A673 (cell line): ENCODE results near the gene SPRED3. TPM values are rescaled to one million over a fixed set of nuclear protein-coding genes. Genes with fewer than 3 reads are reported as not detected.

Source experiments
- BruUV-seq: library from RNA; stranded (reverse); fragments of 400-500 nt; replicated peaks from 2 replicates; lab custom pipeline; 2021; lab: Mats Ljungman, UMichigan
- CTCF ChIA-PET: fragments of 300-600 bp; sonication (Branson Sonifier 250); formaldehyde crosslinking; loops from one replicate; lab custom pipeline; 2022; ENCODE audit warnings: antibody characterized with exemption; lab: Charles Lee
- POLR2A ChIA-PET: fragments of 300-600 bp; sonication (Branson Sonifier 250); formaldehyde crosslinking; loops from one replicate; lab custom pipeline; 2022; ENCODE audit warnings: antibody characterized with exemption; ENCODE audit not compliant: low non-redundant PET; lab: Charles Lee
- DNase-seq: peaks from one replicate; pipeline ENCODE4 v3.0.0-alpha.2; 2015; ENCODE audit warnings: low spot score
- H3K27ac ChIP-seq: fragments of 200-600 bp; sonication (generic); 2 replicates; pipeline ENCODE4 v1.5.1; 2016; ENCODE audit warnings: mixed run types, low read depth, mild to moderate bottlenecking, mixed read lengths, antibody characterized with exemption, low read length; ENCODE audit not compliant: poor library complexity, severe bottlenecking
- H3K27me3 ChIP-seq: fragments of 200-600 bp; sonication (generic); replicated peaks from 2 replicates; pipeline ENCODE4 v1.6.1; 2017; ENCODE audit warnings: mixed run types, low read depth, mild to moderate bottlenecking, mixed read lengths, antibody characterized with exemption, low read length; ENCODE audit not compliant: insufficient read depth, poor library complexity
- H3K36me3 ChIP-seq: fragments of 200-600 bp; sonication (generic); 2 replicates; pipeline ENCODE4 v1.6.1; 2016; ENCODE audit warnings: mixed run types, mild to moderate bottlenecking, mixed read lengths, antibody characterized with exemption, low read length; ENCODE audit not compliant: insufficient read depth, poor library complexity, severe bottlenecking
- H3K4me1 ChIP-seq: fragments of 200-600 bp; sonication (generic); 2 replicates; pipeline ENCODE4 v1.6.1; 2017; ENCODE audit warnings: mixed run types, mild to moderate bottlenecking, mixed read lengths, antibody characterized with exemption, low read length; ENCODE audit not compliant: insufficient read depth, poor library complexity, severe bottlenecking
- H3K4me3 ChIP-seq: fragments of 200-600 bp; sonication (generic); 2 replicates; pipeline ENCODE4 v1.5.1; 2016; ENCODE audit warnings: low read depth, mixed run types, mild to moderate bottlenecking, mixed read lengths, low read length; ENCODE audit not compliant: poor library complexity, severe bottlenecking
- H3K9me3 ChIP-seq: fragments of 200-600 bp; sonication (generic); 2 replicates; pipeline ENCODE4 v1.6.1; 2016; ENCODE audit warnings: mixed run types, low read depth, mild to moderate bottlenecking, mixed read lengths, antibody characterized with exemption, low read length; ENCODE audit not compliant: poor library complexity, severe bottlenecking
- CTCF ChIP-seq: fragments of 300-800, 200-600 bp; sonication (generic); conservative IDR thresholded peaks from 2 replicates; pipeline ENCODE4 v1.5.1; 2017; ENCODE audit warnings: low read depth, mild to moderate bottlenecking, antibody characterized with exemption, low read length, moderate library complexity, mixed read lengths
- EZH2 ChIP-seq: fragments of 200-600 bp; sonication (generic); IDR thresholded peaks from 2 replicates; pipeline ENCODE4 v1.6.1; 2017; ENCODE audit warnings: borderline replicate concordance, low read depth, mild to moderate bottlenecking, mixed read lengths, antibody characterized with exemption, low read length; ENCODE audit not compliant: poor library complexity, severe bottlenecking
- intact Hi-C: fragments of 100-400 bp; cut with micrococcal nuclease; formaldehyde crosslinking; loops from one replicate; pipeline ENCODE4 v1.10.0; 2022; ENCODE audit not compliant: unreplicated experiment
- total RNA-seq: library from RNA; stranded (reverse); gene quantifications from 2 replicates; pipeline ENCODE4 v1.2.3, GENCODE V29; 2021

Gene SPRED3
- total RNA-seq, 1 experiment from 2014 or later = 6.2 TPM

GRCh38 chr19:38385057-38385803 lies 3.3 kb upstream of the SPRED3 start:
- TF ChIP-seq CTCF = no peak
- TF ChIP-seq EZH2 = no peak
- no peak for DNase-seq
- H3K27ac ChIP-seq = no peak overlapping the region
- H3K36me3 ChIP-seq = peaks cover 43% of the 10 kb centered on the region
- no TSS peak for BruUV-seq
- intact Hi-C loops = no loop called here
- no peak overlapping the region for H3K4me3 ChIP-seq
- peaks cover 6% of the 10 kb centered on the region for H3K4me1 ChIP-seq
- no peaks in the 10 kb centered on the region for H3K27me3 ChIP-seq
- no peaks in the 10 kb centered on the region for H3K9me3 ChIP-seq
- ChIA-PET CTCF (no interaction called here), POLR2A (no interaction called here)

- Histone ChIP-seq H3K4me3 (no peak overlapping the region), H3K36me3 (peaks cover 38% of the 10 kb centered on the region), H3K9me3 (no peaks in the 10 kb centered on the region), H3K27me3 (no peaks in the 10 kb centered on the region), H3K4me1 (peaks cover 6% of the 10 kb centered on the region), H3K27ac (no peak overlapping the region)
- intact Hi-C loops = no loop called here
- no peak for DNase-seq
- TF ChIP-seq EZH2 (no peak), CTCF (no peak)
- no TSS peak for BruUV-seq
- POLR2A ChIA-PET = no interaction called here
- CTCF ChIA-PET = no interaction called here
Measured at GRCh38 chr19:38385804-38386257, 2.7 kb upstream of the SPRED3 start.

- Histone ChIP-seq H3K4me3 (no peak overlapping the region), H3K36me3 (peaks cover 32% of the 10 kb centered on the region), H3K27ac (no peak overlapping the region), H3K9me3 (no peaks in the 10 kb centered on the region), H3K4me1 (peaks cover 6% of the 10 kb centered on the region), H3K27me3 (no peaks in the 10 kb centered on the region)
- ChIA-PET CTCF (no interaction called here), POLR2A (no interaction called here)
- no peak for DNase-seq
- intact Hi-C loops = no loop called here
- no peak for TF ChIP-seq EZH2
- no peak for TF ChIP-seq CTCF
- no TSS peak for BruUV-seq
Measured at GRCh38 chr19:38386300-38386970, 2.1 kb upstream of the SPRED3 start.
